Measurements from ENCODE around the gene ASNS.
A peak's percentile ranks its signal among the peaks of the same experiment; 100 is the strongest.
"Not testable (repeated sequence)": the region's sequence is repeated elsewhere in the genome, so short reads cannot be mapped to it uniquely, and the experiment has no call there.

The ASNS gene

GRCh38 chr7:97851683-97852082 is 20.5 kb downstream of the ASNS start:
- no peak for TF ChIP-seq CTCF (IDR thresholded peaks at IDR 0.05; ENCODE audit: low read depth, low read length, missing control alignments)
- DNase-seq (ENCODE audit: low read depth), result no peak
- no peak overlapping the region for H3K4me3 ChIP-seq (ENCODE audit: low read depth, low read length)
- in situ Hi-C loops (cut with HindIII; ENCODE audit: low sequenced_read_pairs), result loop anchor here (25.0 kb wide), 1 partner anchor 714 kb away; no protein-coding TSS in a partner anchor

GRCh38 chr7:97850262-97851031 is 21.8 kb downstream of the ASNS start:
- not testable (repeated sequence) for H3K4me3 ChIP-seq (ENCODE audit: low read depth, low read length); DNase-seq (ENCODE audit: low read depth)
- in situ Hi-C loops (cut with HindIII; ENCODE audit: low sequenced_read_pairs), result loop anchor here (25.0 kb wide), 1 partner anchor 713 kb away; no protein-coding TSS in a partner anchor

GRCh38 chr7:97847791-97848190 is 24.4 kb downstream of the ASNS start:
- H3K4me3 ChIP-seq (ENCODE audit: low read depth, low read length), result no peak overlapping the region
- TF ChIP-seq CTCF (IDR thresholded peaks at IDR 0.05; ENCODE audit: low read depth, low read length, missing control alignments), result no peak
- in situ Hi-C loops (cut with HindIII; ENCODE audit: low sequenced_read_pairs), result no loop called here
- DNase-seq (ENCODE audit: low read depth), result no peak

GRCh38 chr7:97846945-97847344 is 25.3 kb downstream of the ASNS start:
- H3K4me3 ChIP-seq (ENCODE audit: low read depth, low read length), result no peak overlapping the region
- in situ Hi-C loops (cut with HindIII; ENCODE audit: low sequenced_read_pairs), result no loop called here
- no peak for DNase-seq (ENCODE audit: low read depth)
- no peak for TF ChIP-seq CTCF (IDR thresholded peaks at IDR 0.05; ENCODE audit: low read depth, low read length, missing control alignments)

GRCh38 chr7:97845622-97846203 is 26.5 kb downstream of the ASNS start:
- TF ChIP-seq CTCF (IDR thresholded peaks at IDR 0.05; ENCODE audit: low read depth, low read length, missing control alignments), result peak; percentile 39
- H3K4me3 ChIP-seq (ENCODE audit: low read depth, low read length), result no peak overlapping the region
- no peak for DNase-seq (ENCODE audit: low read depth)
- in situ Hi-C loops (cut with HindIII; ENCODE audit: low sequenced_read_pairs), result no loop called here

GRCh38 chr7:97844036-97844435 is 28.2 kb downstream of the ASNS start:
- no peak for DNase-seq (ENCODE audit: low read depth)
- H3K4me3 ChIP-seq (ENCODE audit: low read depth, low read length), result no peak overlapping the region
- in situ Hi-C loops (cut with HindIII; ENCODE audit: low sequenced_read_pairs), result no loop called here
- TF ChIP-seq CTCF (IDR thresholded peaks at IDR 0.05; ENCODE audit: low read depth, low read length, missing control alignments), result no peak

- DNase-seq (ENCODE audit: low read depth), result no peak
- no peak overlapping the region for H3K4me3 ChIP-seq (ENCODE audit: low read depth, low read length)
- in situ Hi-C loops (cut with HindIII; ENCODE audit: low sequenced_read_pairs), result no loop called here
- no peak for TF ChIP-seq CTCF (IDR thresholded peaks at IDR 0.05; ENCODE audit: low read depth, low read length, missing control alignments)
Observed at GRCh38 chr7:97842772-97843345, 29.3 kb downstream of the ASNS start.

Data from astrocyte of the cerebellum (primary cell).